GM10248 (cell line): ENCODE measurements around the gene TMEM45A.

Source experiments
- CTCF ChIA-PET: fragments of 300-600 bp; sonication (Branson Sonifier 250); formaldehyde crosslinking; extraction: SDS; loops from one replicate; lab custom pipeline; 2021; ENCODE audit warnings: antibody characterized with exemption; lab: Yijun Ruan, JAX
- POLR2A ChIA-PET: fragments of 350-650 bp; sonication (Branson Sonifier 250); formaldehyde crosslinking; extraction: SDS; loops from one replicate; lab custom pipeline; 2020; ENCODE audit warnings: antibody characterized with exemption; lab: Yijun Ruan, JAX
- DNase-seq: peaks from one replicate; pipeline ENCODE4 v3.0.0; 2012; ENCODE audit errors: extremely low spot score
- CTCF ChIP-seq: IDR thresholded peaks from 2 replicates; pipeline ENCODE4 v1.5.1; 2012; ENCODE audit warnings: mild to moderate bottlenecking, low read depth; ENCODE audit errors: extremely low read depth, missing control alignments, control extremely low read depth

The TMEM45A gene

GRCh38 chr3:100455841-100456550 is 36.4 kb upstream of the TMEM45A start:
- no peak for TF ChIP-seq CTCF
- POLR2A ChIA-PET: no interaction called here
- CTCF ChIA-PET: interaction anchor here (0.9 to 1.5 kb wide), 5 partner anchors 10 to 135 kb away, joined by 3 to 7 read pairs (median 3); no protein-coding TSS in a partner anchor
- no peak for DNase-seq

GRCh38 chr3:100456745-100457144 is 35.7 kb upstream of the TMEM45A start:
- CTCF ChIA-PET: interaction anchor here (0.9 to 1.5 kb wide), 5 partner anchors 10 to 134 kb away, joined by 3 to 7 read pairs (median 3); no protein-coding TSS in a partner anchor

GRCh38 chr3:100457811-100458210 is 34.6 kb upstream of the TMEM45A start:
- ChIA-PET CTCF (interaction anchor here (1.3 kb wide), 1 partner anchor 132 kb away, joined by 4 read pairs; no protein-coding TSS in a partner anchor), POLR2A (no interaction called here)
- DNase-seq: no peak
- no peak for TF ChIP-seq CTCF

More at GRCh38 chr3:100456745-100457144, 35.7 kb upstream of the TMEM45A start:
- no peak for DNase-seq
- no peak for TF ChIP-seq CTCF
- POLR2A ChIA-PET: no interaction called here

GRCh38 chr3:100458814-100459213 is 33.6 kb upstream of the TMEM45A start:
- CTCF ChIA-PET: interaction anchor here (1.3 kb wide), 1 partner anchor 131 kb away, joined by 4 read pairs; no protein-coding TSS in a partner anchor

GRCh38 chr3:100463002-100463401 is 29.4 kb upstream of the TMEM45A start:
- POLR2A ChIA-PET: interaction anchor here (0.5 kb wide), 1 partner anchor 29 kb away, joined by 4 read pairs; the partner anchor contains the start of gene TMEM45A
- DNase-seq: peak; percentile 65
- TF ChIP-seq CTCF: peak; percentile 80
- CTCF ChIA-PET: interaction anchor here (0.5 to 9.8 kb wide), 67 partner anchors 10 to 1265 kb away, joined by 3 to 193 read pairs (median 4); partner anchors contain the start of genes LNP1, NIT2 and TMEM45A

More at GRCh38 chr3:100458814-100459213, 33.6 kb upstream of the TMEM45A start:
- TF ChIP-seq CTCF: no peak
- no peak for DNase-seq
- POLR2A ChIA-PET: no interaction called here

- DNase-seq: no peak
- TF ChIP-seq CTCF: no peak
- ChIA-PET CTCF (interaction anchor here (0.7 to 9.8 kb wide), 40 partner anchors 11 to 1265 kb away, joined by 3 to 193 read pairs (median 7); no protein-coding TSS in a partner anchor), POLR2A (no interaction called here)
Measured at GRCh38 chr3:100463646-100464155, 28.7 kb upstream of the TMEM45A start.
